ENCODE data around the gene FBF1. TPM values are rescaled to one million over a fixed set of nuclear protein-coding genes. Genes with fewer than 3 reads are reported as not detected.

Gene FBF1
- total and polyA plus RNA-seq, 2 of the 4 experiments (the other 2 are of a cell fraction), result 4.5 to 8.0 TPM

- ChIA-PET CTCF (no interaction called here), POLR2A (ENCODE audit: unreplicated experiment) (no interaction called here)
- Histone ChIP-seq H3K4me3 (ENCODE audit: insufficient read depth, low read depth, low read length) (no peak overlapping the region), H3K18ac (ENCODE audit: low read depth, low read length) (no peak overlapping the region), H4K5ac (ENCODE audit: low read depth, low read length) (no peak overlapping the region), H3K9ac (ENCODE audit: low read depth, low read length) (no peak overlapping the region), H3K36me3 (ENCODE audit: control insufficient read depth, insufficient read depth, low read length) (peaks cover 5% of the 10 kb centered on the region), H2BK20ac (ENCODE audit: low read depth, low read length) (no peak overlapping the region), H3K4me2 (ENCODE audit: low read depth, low read length) (no peak overlapping the region), H4K20me1 (ENCODE audit: insufficient read depth, low read length) (no peaks in the 10 kb centered on the region), H3K79me1 (ENCODE audit: low read depth in 1 of 2, low read length in 2 of 2) (no peaks in the 10 kb centered on the region), H4K91ac (ENCODE audit: insufficient read depth, low read depth, low read length) (no peak overlapping the region), H2AK9ac (replicated peaks; ENCODE audit: low read depth, low read length, poor library complexity) (no peak overlapping the region), H3K27ac (ENCODE audit: insufficient read depth, low read length) (no peak overlapping the region), H2AK5ac (ENCODE audit: low read depth, low read length) (no peak overlapping the region), H3K4me1 (ENCODE audit: control insufficient read depth, insufficient read depth, low read length) (no peaks in the 10 kb centered on the region; the same call in 1 of the 2 replicates), H3K14ac (replicated peaks; ENCODE audit: low read depth, low read length) (no peak overlapping the region), H3K23ac (ENCODE audit: low read depth, low read length) (no peak overlapping the region), H2BK15ac (ENCODE audit: low read depth, low read length) (no peak overlapping the region), H2BK120ac (ENCODE audit: low read depth, low read length) (no peak overlapping the region), H3K4ac (ENCODE audit: low read depth, low read length) (no peak overlapping the region), H3K9me3 (ENCODE audit: control insufficient read depth, insufficient read depth, low read length) (no peaks in the 10 kb centered on the region), H3K56ac (ENCODE audit: extremely low read depth, insufficient read depth, low read length) (no peak overlapping the region; the same call in 1 of the 2 replicates), H2BK5ac (ENCODE audit: low read depth, low read length, poor library complexity, severe bottlenecking) (no peak overlapping the region), H2AFZ (replicated peaks; ENCODE audit: low read length, poor library complexity) (no peak overlapping the region), H3K9me1 (ENCODE audit: insufficient read depth, low read length) (0 out of 2 replicates have a peak, but pooled peaks cover 5% of the 10 kb centered on the region), H4K8ac (ENCODE audit: low read depth in 2 of 2, low read length in 2 of 2) (no peak overlapping the region), H3K27me3 (ENCODE audit: control insufficient read depth, insufficient read depth, low read length) (no peaks in the 10 kb centered on the region)
- no peak for DNase-seq
- no TSS peak for BruUV-seq (replicated peaks)
- in situ Hi-C loops (cut with MboI; ENCODE audit: low sequenced_read_pairs) (no loop called here), intact Hi-C loops (cut with micrococcal nuclease) (no loop called here), dilution Hi-C loops (cut with HindIII; ENCODE audit: low sequenced_read_pairs, unreplicated experiment) (no loop called here)
- TF ChIP-seq BHLHE40 (IDR thresholded peaks at IDR 0.05; ENCODE audit: low read depth, low read length) (no peak), CTCF (conservative IDR thresholded peaks at IDR 0.05; ENCODE audit: low read depth, low read length) (no peak), RFX5 (IDR thresholded peaks at IDR 0.05; ENCODE audit: low read depth, low read length) (no peak), USF2 (IDR thresholded peaks at IDR 0.05; ENCODE audit: low read depth, low read length) (no peak), MAFK (IDR thresholded peaks at IDR 0.05; ENCODE audit: low read depth, low read length) (no peak), ELK1 (IDR thresholded peaks at IDR 0.05; ENCODE audit: borderline replicate concordance, low read depth, low read length) (no peak), CEBPB (IDR thresholded peaks at IDR 0.05; ENCODE audit: low read depth, low read length) (no peak)
- no peak for ATAC-seq (ENCODE audit: low read depth)
- WGBS, 2 experiments (ENCODE audit: extremely low coverage in 2 of 2, insufficient read length in 1 of 2), result 80% methylated on average over 1 of the region's 4 CpGs; no CpG with 5 or more reads in 1 of the 2 experiments
Observed at GRCh38 chr17:75931062-75931461, 9.8 kb downstream of the FBF1 start.
